GM19468 (cell line): ENCODE data around the gene METAP1.
"Not testable (repeated sequence)": the region's sequence is repeated elsewhere in the genome, so short reads cannot be mapped to it uniquely, and the experiment has no call there.

Experiments used
- ATAC-seq: cut with Tn5 transposase; IDR thresholded peaks from one replicate; pipeline ENCODE4 v1.9.1; 2021; ENCODE audit warnings: mild to moderate bottlenecking, moderate library complexity, moderate number of reproducible peaks; ENCODE audit not compliant: unreplicated experiment; ENCODE audit errors: extremely low read depth

METAP1 gene

GRCh38 chr4:98996056-98996764, 689 bp downstream of the METAP1 start:
- no peak for ATAC-seq

DNA sequence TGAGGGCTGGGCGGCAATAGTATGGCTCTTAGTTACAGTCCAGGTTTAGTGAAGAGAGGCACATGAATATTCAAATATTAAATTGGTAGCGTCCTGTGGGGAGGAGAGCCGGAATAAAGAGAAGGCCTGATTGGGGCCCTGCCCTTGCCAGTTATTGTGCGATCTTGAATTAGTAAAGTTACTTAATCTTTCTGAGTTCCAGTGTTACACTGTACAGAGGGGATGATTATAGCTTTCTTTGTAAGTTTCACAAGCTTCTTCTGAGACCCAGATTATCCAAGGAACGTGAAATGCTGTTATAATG, 1.2 kb downstream of the METAP1 start:
- no peak for ATAC-seq

- no peak for ATAC-seq
These were observed 1.6 kb downstream of the METAP1 start for GRCh38 chr4:98997166-98997565.

DNA sequence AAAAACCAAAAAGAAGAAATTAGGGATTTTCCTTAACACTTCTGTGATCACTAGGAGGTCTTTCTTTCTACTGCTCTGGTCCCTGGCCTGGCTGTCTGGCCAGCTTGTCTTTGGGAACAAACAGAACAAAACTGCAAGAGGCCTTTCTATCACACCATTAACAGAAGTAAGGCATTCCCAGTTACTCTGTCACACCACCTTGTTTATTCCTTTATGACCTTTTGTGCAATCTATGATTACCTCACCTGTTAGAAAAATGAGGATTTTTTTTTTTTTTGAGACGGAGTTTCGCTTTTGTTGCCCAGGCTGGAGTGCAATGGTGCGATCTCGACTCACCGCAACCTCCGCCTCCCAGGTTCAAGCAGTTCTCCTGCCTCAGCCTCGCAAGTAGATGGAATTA, 3.0 kb downstream of the METAP1 start:
- no peak for ATAC-seq

GRCh38 chr4:99002279-99002678, 6.8 kb downstream of the METAP1 start:
- no peak for ATAC-seq

DNA sequence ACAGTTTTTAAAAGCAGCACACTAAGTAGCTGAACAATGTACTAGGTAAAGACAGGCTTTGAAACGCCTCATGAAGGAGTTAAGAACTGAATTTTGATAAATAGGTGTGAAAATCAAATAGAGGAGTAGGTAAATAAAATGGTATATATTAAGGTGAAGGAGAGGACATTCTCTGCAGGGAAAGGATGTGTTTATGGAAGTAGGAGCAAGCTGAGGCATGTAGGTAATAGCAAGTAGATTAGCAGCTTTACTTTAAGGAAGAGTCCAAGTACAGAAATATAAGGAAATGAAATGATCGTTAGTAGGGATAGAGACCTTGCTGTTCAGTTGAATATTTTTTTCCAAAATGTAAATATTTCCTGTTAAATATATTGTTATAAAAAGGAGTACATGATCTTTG, 12.5 kb downstream of the METAP1 start:
- no peak for ATAC-seq

GRCh38 chr4:99011910-99012309, 16.4 kb downstream of the METAP1 start:
- ATAC-seq = no peak

- no peak for ATAC-seq
These were observed 17.9 kb downstream of the METAP1 start for GRCh38 chr4:99013402-99013843.

GRCh38 chr4:99013884-99014523, 18.5 kb downstream of the METAP1 start:
- no peak for ATAC-seq

GRCh38 chr4:99021386-99021785, 25.9 kb downstream of the METAP1 start:
- ATAC-seq = no peak

- no peak for ATAC-seq
These were observed 27.0 kb downstream of the METAP1 start for GRCh38 chr4:99022566-99022965.

- not testable (repeated sequence) for ATAC-seq
These were observed 28.3 kb downstream of the METAP1 start for GRCh38 chr4:99023800-99024251.

DNA sequence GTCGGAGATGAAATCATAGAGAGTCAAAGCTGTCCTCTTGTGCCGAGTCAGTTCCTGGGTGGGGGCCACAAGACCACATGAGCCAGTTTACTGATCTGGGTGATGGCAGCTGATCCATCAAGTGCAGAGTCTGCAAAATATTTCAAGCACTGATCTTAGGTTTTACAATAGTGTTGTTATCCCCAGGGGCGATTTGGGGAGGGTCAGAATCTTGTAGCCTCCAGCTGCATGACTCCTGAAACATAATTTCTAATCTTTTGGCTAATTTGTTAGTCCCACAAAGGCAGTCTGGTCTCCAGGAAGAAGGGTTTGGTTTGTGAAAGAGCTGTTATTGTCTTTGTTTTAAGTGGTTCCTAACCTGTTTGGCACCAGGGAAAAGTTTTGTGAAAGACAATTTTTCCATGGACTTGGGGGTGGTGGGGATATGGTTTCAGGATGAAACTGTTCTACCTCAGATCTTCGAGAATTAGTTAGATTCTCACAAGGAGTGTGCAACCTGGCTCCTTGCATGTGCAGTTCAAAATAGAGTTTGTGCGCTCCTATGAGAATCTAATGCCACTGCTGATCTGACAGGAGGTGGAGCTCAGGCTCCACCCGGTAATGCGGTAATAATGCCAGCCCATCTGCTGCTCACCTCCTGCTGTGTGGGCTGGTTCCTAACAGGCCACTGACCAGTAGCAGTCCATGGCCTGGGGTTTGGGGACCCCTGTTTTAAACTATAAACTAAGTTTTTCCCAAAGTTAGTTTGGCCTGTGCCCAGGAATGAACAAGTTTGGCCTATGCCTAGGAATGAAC, 29.2 kb downstream of the METAP1 start:
- ATAC-seq = no peak

GRCh38 chr4:99025506-99025905, 30.0 kb downstream of the METAP1 start:
- no peak for ATAC-seq

- no peak for ATAC-seq
These were observed 31.8 kb downstream of the METAP1 start for GRCh38 chr4:99027304-99027703.

- ATAC-seq = no peak
These were observed 32.7 kb downstream of the METAP1 start for GRCh38 chr4:99028187-99028586.

DNA sequence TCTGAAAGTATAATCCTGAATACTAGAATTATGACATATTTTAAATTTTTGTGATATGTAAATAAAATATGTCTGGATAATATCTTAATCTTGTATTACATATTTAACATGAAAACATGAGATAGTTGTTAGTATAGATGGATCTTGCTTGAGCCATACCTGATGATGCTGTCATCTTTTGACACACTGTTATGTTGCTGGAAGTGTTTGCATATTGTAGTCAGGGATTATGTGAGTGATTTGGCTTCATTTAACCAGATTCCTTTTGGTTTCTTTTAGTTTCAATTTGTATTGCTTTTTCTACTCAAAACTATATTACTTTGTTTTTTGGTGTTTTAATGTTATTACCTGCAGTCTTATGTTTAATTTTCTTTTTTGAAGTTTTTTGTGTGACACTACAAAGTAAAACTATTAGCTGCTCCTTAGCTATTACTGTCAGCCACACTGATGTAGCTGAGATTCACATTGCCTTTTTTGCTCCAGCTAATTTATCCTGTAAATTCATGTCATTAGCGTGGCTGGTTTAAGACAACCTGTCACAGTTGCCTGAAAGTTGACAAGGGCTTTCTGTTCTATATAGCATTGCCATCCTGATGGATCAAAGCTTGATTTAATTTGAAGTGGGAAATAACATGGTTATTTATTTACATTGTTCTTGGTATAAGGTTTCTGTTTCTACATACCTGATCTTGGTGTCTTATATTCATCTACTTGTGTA, 33.7 kb downstream of the METAP1 start:
- ATAC-seq = no peak

- no peak for ATAC-seq
These were observed 34.3 kb downstream of the METAP1 start for GRCh38 chr4:99029852-99030251.

DNA sequence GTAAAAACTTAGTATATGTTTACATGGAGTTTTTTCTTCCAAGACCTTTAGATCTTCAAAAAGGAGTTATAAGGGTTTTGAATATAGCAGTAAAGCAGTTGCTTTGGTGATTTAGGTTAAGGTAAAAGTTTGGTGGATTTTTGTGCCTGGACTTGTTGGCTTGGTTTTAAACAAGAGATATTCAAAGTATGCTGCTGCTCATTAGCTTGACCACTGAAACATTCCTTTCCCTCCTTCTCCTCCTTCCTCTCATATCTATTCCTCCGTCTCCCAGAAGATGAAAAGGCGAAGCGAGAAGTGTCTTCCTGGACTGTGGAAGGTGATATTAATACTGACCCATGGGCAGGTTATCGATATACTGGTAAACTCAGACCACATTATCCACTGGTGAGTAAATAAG, 38.4 kb downstream of the METAP1 start:
- no peak for ATAC-seq

DNA sequence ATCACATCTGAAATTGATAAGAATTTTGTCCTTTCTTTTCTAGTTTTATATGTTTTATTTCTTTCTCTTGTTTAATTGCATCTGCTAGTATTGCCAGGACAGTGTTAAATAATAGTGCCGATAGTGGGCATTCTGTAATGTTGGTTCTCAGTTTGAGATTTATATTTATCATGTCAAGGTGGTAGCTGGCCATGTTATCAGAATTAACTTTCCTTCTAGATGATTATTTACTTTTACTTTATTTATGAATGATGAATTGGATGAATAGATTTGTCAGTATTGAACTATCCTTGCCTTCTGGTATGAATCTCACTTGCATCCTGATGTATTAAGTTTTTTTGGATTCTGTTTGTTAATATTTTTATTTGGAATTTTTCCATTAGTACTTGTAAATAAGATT, 42.7 kb downstream of the METAP1 start:
- ATAC-seq = no peak

DNA sequence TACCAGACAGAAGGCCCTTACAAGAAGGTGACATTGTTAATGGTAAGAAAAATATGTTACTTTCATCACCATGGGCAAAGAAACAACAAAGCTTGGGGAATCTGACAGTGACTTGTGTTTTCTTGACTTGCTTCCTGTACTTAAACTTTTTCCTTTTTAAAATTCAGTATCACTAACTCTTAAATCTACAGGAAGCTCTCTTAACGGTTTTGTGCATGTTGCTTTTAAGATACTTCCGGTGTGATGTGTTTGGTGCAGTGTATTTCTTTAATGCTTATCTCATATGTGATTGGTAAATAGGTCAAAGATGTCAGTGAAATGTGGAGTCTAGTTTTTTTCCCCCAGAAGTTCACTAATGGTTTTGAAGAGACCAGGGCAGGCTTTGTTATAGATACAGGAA, 47.8 kb downstream of the METAP1 start:
- no peak for ATAC-seq
